GM12878 (cell line): ENCODE data around the gene RAD18. TPM values are rescaled to one million over a fixed set of nuclear protein-coding genes. Genes with fewer than 3 reads are reported as not detected.

ENCODE experiments used
- ATAC-seq: fragments of 200-7000 bp; cut with Tn5 transposase; 3 replicates; pipeline ENCODE4 v1.9.1; 2020; ENCODE audit warnings: mild to moderate bottlenecking, moderate library complexity
- BruUV-seq: library from RNA; stranded (reverse); fragments of 400-500 nt; replicated peaks from 2 replicates; lab custom pipeline; 2021; lab: Mats Ljungman, UMichigan
- CTCF ChIA-PET: fragments of 300-600 bp; sonication (Branson Sonifier 250); formaldehyde crosslinking; extraction: SDS; loops from one replicate; lab custom pipeline; 2021; ENCODE audit warnings: inconsistent platforms; lab: Yijun Ruan, JAX
- POLR2A ChIA-PET: fragments of 350-600 bp; formaldehyde crosslinking; extraction: SDS; loops from one replicate; lab custom pipeline; 2021; ENCODE audit warnings: inconsistent platforms; lab: Charles Lee
- RAD21 ChIA-PET: fragments of 300-600 bp; sonication (Branson Sonifier 250); formaldehyde crosslinking; loops from one replicate; lab custom pipeline; 2023; ENCODE audit warnings: antibody characterized with exemption; ENCODE audit not compliant: unreplicated experiment; lab: Charles Lee
- SMC1A ChIA-PET: fragments of 300-600 bp; sonication (Branson Sonifier 250); formaldehyde crosslinking; loops from one replicate; lab custom pipeline; 2023; ENCODE audit not compliant: unreplicated experiment, uncharacterized antibody; lab: Charles Lee
- DNase-seq: peaks from one replicate; pipeline ENCODE4 v3.0.0-alpha.2; 2011; ENCODE audit warnings: low read depth, low spot score
- FAIRE-seq: peaks from 3 replicates; lab custom pipeline; 2011; peaks lifted over from hg19 to GRCh38; lab: Jason Lieb, UNC
- H2AFZ ChIP-seq: 2 replicates; pipeline ENCODE4 v1.6.0; 2011; ENCODE audit warnings: low read depth, low read length, control low read depth; ENCODE audit not compliant: control insufficient read depth
- H3K27ac ChIP-seq: 2 replicates; pipeline ENCODE4 v1.5.1; 2011; ENCODE audit warnings: control low read depth; ENCODE audit not compliant: control insufficient read depth, insufficient read depth
- H3K27me3 ChIP-seq, 2 experiments: replicated peaks in 1 of 2; 2 replicates each; pipeline versions ENCODE4 v1.6.0 to v1.6.1; 2011; ENCODE audit warnings: low read length in 1 of 2; ENCODE audit not compliant: control insufficient read depth in 2 of 2, insufficient read depth in 2 of 2
- H3K36me3 ChIP-seq, 2 experiments: 2 replicates each; pipeline ENCODE4 v1.5.1; 2011; ENCODE audit warnings: low read length in 1 of 2; ENCODE audit not compliant: control insufficient read depth in 2 of 2, insufficient read depth in 2 of 2
- H3K4me1 ChIP-seq: 2 replicates; pipeline ENCODE4 v1.6.1; 2011; ENCODE audit warnings: mild to moderate bottlenecking, low read length, moderate library complexity, mixed read lengths; ENCODE audit not compliant: control insufficient read depth, insufficient read depth
- H3K4me2 ChIP-seq: 2 replicates; pipeline ENCODE4 v1.6.0; 2011; ENCODE audit warnings: control low read depth; ENCODE audit not compliant: control insufficient read depth, insufficient read depth
- H3K4me3 ChIP-seq: fragments of 200-600 bp; sonication (generic); 2 replicates; pipeline ENCODE4 v1.5.1; 2016
- H3K79me2 ChIP-seq: 2 replicates; pipeline ENCODE4 v1.6.0; 2011; ENCODE audit warnings: low read length; ENCODE audit not compliant: control insufficient read depth, insufficient read depth
- H3K9ac ChIP-seq: 2 replicates; pipeline ENCODE4 v1.8.0; 2011; ENCODE audit warnings: low read length, control low read depth, mixed read lengths; ENCODE audit not compliant: control insufficient read depth, insufficient read depth
- H3K9me3 ChIP-seq: replicated peaks from 3 replicates; pipeline ENCODE4 v1.5.1; 2011; ENCODE audit warnings: mild to moderate bottlenecking, low read length; ENCODE audit not compliant: control insufficient read depth, insufficient read depth
- H4K20me1 ChIP-seq: 2 replicates; pipeline ENCODE4 v1.6.0; 2011; ENCODE audit not compliant: control insufficient read depth, insufficient read depth
- BACH1 ChIP-seq: fragments of 450-650 bp; IDR thresholded peaks from 2 replicates; pipeline ENCODE4 v1.6.1; 2017; ENCODE audit warnings: mild to moderate bottlenecking, borderline replicate concordance
- CEBPB ChIP-seq, 2 experiments: fragments of 150-350 bp in 1 of 2; IDR thresholded peaks; 2 replicates each; pipeline ENCODE4 v1.6.1; 2012 to 2014; ENCODE audit warnings: low read depth in 2 of 2, low read length in 2 of 2, borderline replicate concordance in 1 of 2, inconsistent platforms in 1 of 2
- EGR1 ChIP-seq, 2 experiments: IDR thresholded peaks; 1 replicate in 1 of 2; 2 replicates in 1 of 2; pipeline ENCODE4 v1.6.1; 2011 to 2012; ENCODE audit warnings: low read depth in 2 of 2, low read length in 2 of 2, borderline replicate concordance in 1 of 2, mild to moderate bottlenecking in 1 of 2, moderate library complexity in 1 of 2
- IKZF1 ChIP-seq: fragments of 450-650 bp; conservative IDR thresholded peaks from 2 replicates; pipeline ENCODE4 v1.6.1; 2017; ENCODE audit warnings: antibody characterized with exemption, mild to moderate bottlenecking
- JUND ChIP-seq: IDR thresholded peaks from 2 replicates; pipeline ENCODE4 v1.6.1; 2012; ENCODE audit warnings: low read depth, mild to moderate bottlenecking, low read length, improper control_type of control experiment, moderate library complexity
- MEF2B ChIP-seq: fragments of 450-650 bp; IDR thresholded peaks from 2 replicates; pipeline ENCODE4 v1.6.1; 2018; ENCODE audit warnings: mild to moderate bottlenecking, moderate library complexity; ENCODE audit not compliant: partially characterized antibody, poor library complexity, severe bottlenecking
- NFYB ChIP-seq: IDR thresholded peaks from 2 replicates; pipeline ENCODE4 v1.6.1; 2011; ENCODE audit warnings: low read depth, mild to moderate bottlenecking, low read length, improper control_type of control experiment, moderate library complexity; ENCODE audit not compliant: insufficient read depth
- PAX5 ChIP-seq: IDR thresholded peaks from 2 replicates; pipeline ENCODE4 v1.6.1; 2011; ENCODE audit warnings: low read depth, low read length, borderline replicate concordance
- PAX8 ChIP-seq: fragments of 450-650 bp; IDR thresholded peaks from 2 replicates; pipeline ENCODE4 v1.6.1; 2017; ENCODE audit warnings: mild to moderate bottlenecking, moderate library complexity
- SMAD5 ChIP-seq: IDR thresholded peaks from 2 replicates; pipeline ENCODE4 v1.6.1; 2016; ENCODE audit warnings: antibody characterized with exemption, low read depth
- SREBF2 ChIP-seq: IDR thresholded peaks from 2 replicates; pipeline ENCODE4 v1.6.1; 2012; ENCODE audit warnings: mild to moderate bottlenecking, low read length
- ZNF207 ChIP-seq: fragments of 450-650 bp; IDR thresholded peaks from 2 replicates; pipeline ENCODE4 v1.6.1; 2014; ENCODE audit warnings: antibody characterized with exemption, mild to moderate bottlenecking, borderline replicate concordance
- ZSCAN29 ChIP-seq: fragments of 450-650 bp; IDR thresholded peaks from 2 replicates; pipeline ENCODE4 v1.6.1; 2017; ENCODE audit warnings: mild to moderate bottlenecking, moderate library complexity
- in situ Hi-C: fragments of 300-500 bp; cut with MboI; formaldehyde crosslinking; loops from 9 replicates; pipeline ENCODE4 v1.14.3; 2018; ENCODE audit warnings: mixed read lengths
- intact Hi-C: fragments of 100-400 bp; cut with micrococcal nuclease; formaldehyde crosslinking; loops from one replicate; pipeline ENCODE4 v1.14.2; 2022; ENCODE audit not compliant: unreplicated experiment
- polyA plus RNA-seq, 11 experiments: library from polyadenylated mRNA; depleted of rRNA in 4 of 11; unstranded in 6 of 11; stranded (reverse) in 5 of 11; fragments of >200 nt; fragmentation: Nextera tagmentation in 4 of 11; fragmentation: Illumina TruSeq in 1 of 11; extraction: Ambion mirVana in 4 of 11; extraction: Trizol in 1 of 11; gene quantifications; 1 replicate in 1 of 11; 2 replicates in 10 of 11; pipeline versions ENCODE4 v1.2.1 to v1.2.3, GENCODE V29; 2011 to 2016; ENCODE audit warnings: inconsistent platforms in 2 of 11, missing spikeins in 2 of 11, low read depth in 1 of 11
- total RNA-seq, 4 experiments: library from RNA; depleted of rRNA in 3 of 4; stranded (reverse); fragments of >200 nt in 3 of 4; fragmentation: Illumina TruSeq in 1 of 4; extraction: Trizol in 1 of 4; gene quantifications; 2 replicates each; pipeline versions ENCODE4 v1.2.1 to v1.2.3, GENCODE V29; 2013 to 2021
- TF ChIP-seq, protein P1 (sequence below): fragments of 450-650 bp; IDR thresholded peaks from 2 replicates; pipeline ENCODE4 v1.6.1; 2017; ENCODE audit warnings: mild to moderate bottlenecking
- TF ChIP-seq, protein P2 (sequence below): fragments of 450-650 bp; IDR thresholded peaks from 2 replicates; pipeline ENCODE4 v1.6.1; 2018; ENCODE audit warnings: borderline replicate concordance, mild to moderate bottlenecking; ENCODE audit not compliant: partially characterized antibody
- TF ChIP-seq, protein P3 (sequence below): fragments of 150-350 bp; IDR thresholded peaks from 2 replicates; pipeline ENCODE4 v1.6.1; 2016; ENCODE audit warnings: low read depth, low read length

Gene RAD18
- total and polyA plus RNA-seq, 10 of the 15 experiments (the other 5 are each of a cell fraction or from before 2014, with no cell fraction given): 8.7 to 38.6 (median 19.2) TPM

DNA sequence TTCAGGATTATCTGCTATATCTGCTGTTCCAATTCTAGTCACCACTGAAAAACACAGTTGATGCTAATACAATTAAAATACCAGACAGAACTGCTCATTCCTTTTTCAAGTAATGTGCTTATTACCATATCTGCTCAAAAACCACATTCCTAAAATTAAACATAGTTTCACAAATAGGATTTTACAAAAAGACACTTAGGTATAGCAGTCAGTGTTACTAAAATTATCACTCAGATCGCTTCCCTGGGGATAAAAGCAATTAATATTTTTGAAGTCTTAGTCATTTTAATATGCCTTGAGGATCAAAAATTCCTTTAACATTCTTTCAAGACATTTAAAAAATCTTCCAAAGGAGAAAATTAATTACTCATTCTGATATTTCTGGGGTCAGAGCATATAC is 71.5 kb downstream of the RAD18 start (continued):
- TF ChIP-seq, protein P1, sequence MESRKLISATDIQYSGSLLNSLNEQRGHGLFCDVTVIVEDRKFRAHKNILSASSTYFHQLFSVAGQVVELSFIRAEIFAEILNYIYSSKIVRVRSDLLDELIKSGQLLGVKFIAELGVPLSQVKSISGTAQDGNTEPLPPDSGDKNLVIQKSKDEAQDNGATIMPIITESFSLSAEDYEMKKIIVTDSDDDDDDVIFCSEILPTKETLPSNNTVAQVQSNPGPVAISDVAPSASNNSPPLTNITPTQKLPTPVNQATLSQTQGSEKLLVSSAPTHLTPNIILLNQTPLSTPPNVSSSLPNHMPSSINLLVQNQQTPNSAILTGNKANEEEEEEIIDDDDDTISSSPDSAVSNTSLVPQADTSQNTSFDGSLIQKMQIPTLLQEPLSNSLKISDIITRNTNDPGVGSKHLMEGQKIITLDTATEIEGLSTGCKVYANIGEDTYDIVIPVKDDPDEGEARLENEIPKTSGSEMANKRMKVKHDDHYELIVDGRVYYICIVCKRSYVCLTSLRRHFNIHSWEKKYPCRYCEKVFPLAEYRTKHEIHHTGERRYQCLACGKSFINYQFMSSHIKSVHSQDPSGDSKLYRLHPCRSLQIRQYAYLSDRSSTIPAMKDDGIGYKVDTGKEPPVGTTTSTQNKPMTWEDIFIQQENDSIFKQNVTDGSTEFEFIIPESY: no peak
- TF ChIP-seq ZSCAN29 (no peak), PAX8 (no peak), IKZF1 (no peak), NFYB (no peak), CEBPB (IDR thresholded peaks at IDR 0.05; ENCODE audit: borderline replicate concordance in 1 of 2, low read depth in 2 of 2, low read length in 2 of 2) (no peak)

DNA sequence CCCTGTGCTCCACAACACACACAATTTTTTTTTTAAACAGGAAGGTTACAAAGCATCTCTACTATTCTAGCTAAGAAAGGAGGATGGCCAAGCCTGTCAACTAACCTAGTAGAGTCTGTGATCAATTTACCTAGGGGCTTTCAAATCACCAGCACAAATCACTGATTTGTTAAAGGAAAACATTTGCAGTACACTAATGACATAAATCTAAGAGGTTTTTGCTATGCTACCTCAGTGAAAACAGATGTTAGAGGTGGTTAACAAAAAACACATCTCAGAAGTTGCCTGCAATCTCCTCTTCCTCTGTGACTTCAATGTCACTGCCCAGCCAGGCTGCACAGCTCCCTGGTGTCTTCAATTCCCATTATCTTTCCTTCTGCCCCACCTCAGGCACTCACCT is 72.0 kb downstream of the RAD18 start:
- RAD21 ChIA-PET: no interaction called here
- DNase-seq (no peak), ATAC-seq (no peak), FAIRE-seq (no peak)
- Histone ChIP-seq H3K27ac (no peak overlapping the region), H3K36me3 (peaks cover 0 to 7% of the 10 kb centered on the region in 2 experiments; a peak in 3 of 4 replicates), H3K79me2 (no peaks in the 10 kb centered on the region), H3K4me3 (no peak overlapping the region), H3K27me3 (no peaks in the 10 kb centered on the region), H3K4me2 (no peak overlapping the region), H3K9me3 (no peaks in the 10 kb centered on the region), H4K20me1 (no peaks in the 10 kb centered on the region), H3K4me1 (no peaks in the 10 kb centered on the region), H3K9ac (no peak overlapping the region), H2AFZ (no peak overlapping the region)
- BruUV-seq: no TSS peak
- intact Hi-C loops: no loop called here
- in situ Hi-C loops: no loop called here
- CTCF ChIA-PET: interaction anchor here (0.9 to 1.1 kb wide), 2 partner anchors 68 to 228 kb away, joined by 3 to 4 read pairs; no protein-coding TSS in a partner anchor
- POLR2A ChIA-PET: no interaction called here
- SMC1A ChIA-PET: no interaction called here
- TF ChIP-seq PAX5 (no peak), BACH1 (no peak), EGR1 (IDR thresholded peaks at IDR 0.05; ENCODE audit: borderline replicate concordance in 1 of 2, low read depth in 2 of 2, low read length in 2 of 2) (no peak), SREBF2 (no peak), JUND (no peak), ZNF207 (no peak), SMAD5 (no peak), MEF2B (no peak)
- TF ChIP-seq, protein P2, sequence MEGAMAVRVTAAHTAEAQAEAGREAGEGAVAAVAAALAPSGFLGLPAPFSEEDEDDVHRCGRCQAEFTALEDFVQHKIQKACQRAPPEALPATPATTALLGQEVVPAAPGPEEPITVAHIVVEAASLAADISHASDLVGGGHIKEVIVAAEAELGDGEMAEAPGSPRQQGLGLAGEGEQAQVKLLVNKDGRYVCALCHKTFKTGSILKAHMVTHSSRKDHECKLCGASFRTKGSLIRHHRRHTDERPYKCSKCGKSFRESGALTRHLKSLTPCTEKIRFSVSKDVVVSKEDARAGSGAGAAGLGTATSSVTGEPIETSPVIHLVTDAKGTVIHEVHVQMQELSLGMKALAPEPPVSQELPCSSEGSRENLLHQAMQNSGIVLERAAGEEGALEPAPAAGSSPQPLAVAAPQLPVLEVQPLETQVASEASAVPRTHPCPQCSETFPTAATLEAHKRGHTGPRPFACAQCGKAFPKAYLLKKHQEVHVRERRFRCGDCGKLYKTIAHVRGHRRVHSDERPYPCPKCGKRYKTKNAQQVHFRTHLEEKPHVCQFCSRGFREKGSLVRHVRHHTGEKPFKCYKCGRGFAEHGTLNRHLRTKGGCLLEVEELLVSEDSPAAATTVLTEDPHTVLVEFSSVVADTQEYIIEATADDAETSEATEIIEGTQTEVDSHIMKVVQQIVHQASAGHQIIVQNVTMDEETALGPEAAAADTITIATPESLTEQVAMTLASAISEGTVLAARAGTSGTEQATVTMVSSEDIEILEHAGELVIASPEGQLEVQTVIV: no peak
- TF ChIP-seq, protein P3, sequence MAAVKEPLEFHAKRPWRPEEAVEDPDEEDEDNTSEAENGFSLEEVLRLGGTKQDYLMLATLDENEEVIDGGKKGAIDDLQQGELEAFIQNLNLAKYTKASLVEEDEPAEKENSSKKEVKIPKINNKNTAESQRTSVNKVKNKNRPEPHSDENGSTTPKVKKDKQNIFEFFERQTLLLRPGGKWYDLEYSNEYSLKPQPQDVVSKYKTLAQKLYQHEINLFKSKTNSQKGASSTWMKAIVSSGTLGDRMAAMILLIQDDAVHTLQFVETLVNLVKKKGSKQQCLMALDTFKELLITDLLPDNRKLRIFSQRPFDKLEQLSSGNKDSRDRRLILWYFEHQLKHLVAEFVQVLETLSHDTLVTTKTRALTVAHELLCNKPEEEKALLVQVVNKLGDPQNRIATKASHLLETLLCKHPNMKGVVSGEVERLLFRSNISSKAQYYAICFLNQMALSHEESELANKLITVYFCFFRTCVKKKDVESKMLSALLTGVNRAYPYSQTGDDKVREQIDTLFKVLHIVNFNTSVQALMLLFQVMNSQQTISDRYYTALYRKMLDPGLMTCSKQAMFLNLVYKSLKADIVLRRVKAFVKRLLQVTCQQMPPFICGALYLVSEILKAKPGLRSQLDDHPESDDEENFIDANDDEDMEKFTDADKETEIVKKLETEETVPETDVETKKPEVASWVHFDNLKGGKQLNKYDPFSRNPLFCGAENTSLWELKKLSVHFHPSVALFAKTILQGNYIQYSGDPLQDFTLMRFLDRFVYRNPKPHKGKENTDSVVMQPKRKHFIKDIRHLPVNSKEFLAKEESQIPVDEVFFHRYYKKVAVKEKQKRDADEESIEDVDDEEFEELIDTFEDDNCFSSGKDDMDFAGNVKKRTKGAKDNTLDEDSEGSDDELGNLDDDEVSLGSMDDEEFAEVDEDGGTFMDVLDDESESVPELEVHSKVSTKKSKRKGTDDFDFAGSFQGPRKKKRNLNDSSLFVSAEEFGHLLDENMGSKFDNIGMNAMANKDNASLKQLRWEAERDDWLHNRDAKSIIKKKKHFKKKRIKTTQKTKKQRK: no peak
